ENCODE measurements around the gene RBMS1. TPM values are rescaled to one million over a fixed set of nuclear protein-coding genes. Genes with fewer than 3 reads are reported as not detected.

The RBMS1 gene
- total and polyA plus RNA-seq, 2 experiments from 2014 or later, result 55.5 to 94.8 TPM

DNA sequence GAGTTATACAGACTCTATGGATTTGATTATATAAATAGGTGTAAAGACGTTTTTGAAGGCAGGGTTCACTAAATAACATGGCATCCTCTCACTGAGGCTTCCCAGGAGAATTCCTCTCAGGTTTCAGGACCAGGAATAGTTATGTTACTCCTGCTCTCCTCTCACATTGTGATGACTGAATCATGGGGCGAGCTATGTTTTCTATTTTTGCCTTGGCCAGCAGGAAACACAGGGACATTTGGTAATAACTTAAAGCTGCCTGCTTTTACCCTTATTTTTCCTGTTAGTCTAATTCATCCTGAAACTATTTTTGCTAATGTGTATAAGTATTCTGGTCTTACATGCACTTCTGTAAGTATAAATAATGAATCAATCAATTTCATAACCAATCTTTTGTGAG is 178.3 kb downstream of the RBMS1 start (continued):
- TF ChIP-seq REST (IDR thresholded peaks at IDR 0.05; ENCODE audit: unreplicated experiment), result no peak
- TF ChIP-seq EZH2 (IDR thresholded peaks at IDR 0.05; ENCODE audit: low read depth, unreplicated experiment), result no peak
- no peak for TF ChIP-seq POLR2AphosphoS5 (IDR thresholded peaks at IDR 0.05; ENCODE audit: low read depth)
- no peak for TF ChIP-seq CREB1 (CRISPR knock-in tag; IDR thresholded peaks at IDR 0.05; ENCODE audit: low read depth)
- TF ChIP-seq, protein P1, sequence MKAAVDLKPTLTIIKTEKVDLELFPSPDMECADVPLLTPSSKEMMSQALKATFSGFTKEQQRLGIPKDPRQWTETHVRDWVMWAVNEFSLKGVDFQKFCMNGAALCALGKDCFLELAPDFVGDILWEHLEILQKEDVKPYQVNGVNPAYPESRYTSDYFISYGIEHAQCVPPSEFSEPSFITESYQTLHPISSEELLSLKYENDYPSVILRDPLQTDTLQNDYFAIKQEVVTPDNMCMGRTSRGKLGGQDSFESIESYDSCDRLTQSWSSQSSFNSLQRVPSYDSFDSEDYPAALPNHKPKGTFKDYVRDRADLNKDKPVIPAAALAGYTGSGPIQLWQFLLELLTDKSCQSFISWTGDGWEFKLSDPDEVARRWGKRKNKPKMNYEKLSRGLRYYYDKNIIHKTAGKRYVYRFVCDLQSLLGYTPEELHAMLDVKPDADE (IDR thresholded peaks at IDR 0.05), result no peak
- TF ChIP-seq, protein P2, sequence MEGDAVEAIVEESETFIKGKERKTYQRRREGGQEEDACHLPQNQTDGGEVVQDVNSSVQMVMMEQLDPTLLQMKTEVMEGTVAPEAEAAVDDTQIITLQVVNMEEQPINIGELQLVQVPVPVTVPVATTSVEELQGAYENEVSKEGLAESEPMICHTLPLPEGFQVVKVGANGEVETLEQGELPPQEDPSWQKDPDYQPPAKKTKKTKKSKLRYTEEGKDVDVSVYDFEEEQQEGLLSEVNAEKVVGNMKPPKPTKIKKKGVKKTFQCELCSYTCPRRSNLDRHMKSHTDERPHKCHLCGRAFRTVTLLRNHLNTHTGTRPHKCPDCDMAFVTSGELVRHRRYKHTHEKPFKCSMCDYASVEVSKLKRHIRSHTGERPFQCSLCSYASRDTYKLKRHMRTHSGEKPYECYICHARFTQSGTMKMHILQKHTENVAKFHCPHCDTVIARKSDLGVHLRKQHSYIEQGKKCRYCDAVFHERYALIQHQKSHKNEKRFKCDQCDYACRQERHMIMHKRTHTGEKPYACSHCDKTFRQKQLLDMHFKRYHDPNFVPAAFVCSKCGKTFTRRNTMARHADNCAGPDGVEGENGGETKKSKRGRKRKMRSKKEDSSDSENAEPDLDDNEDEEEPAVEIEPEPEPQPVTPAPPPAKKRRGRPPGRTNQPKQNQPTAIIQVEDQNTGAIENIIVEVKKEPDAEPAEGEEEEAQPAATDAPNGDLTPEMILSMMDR (conservative IDR thresholded peaks at IDR 0.05; ENCODE audit: low read depth in 2 of 2), result no peak

- Histone ChIP-seq H4K20me1 (replicated peaks; ENCODE audit: insufficient read depth) (peaks cover 10% of the 10 kb centered on the region), H3K9me2 (ENCODE audit: insufficient read depth) (no peaks in the 10 kb centered on the region), H3K4me2 (no peak overlapping the region), H3K4me3 (no peak overlapping the region), H3K27ac (ENCODE audit: low read depth) (no peak overlapping the region), H3K36me3 (ENCODE audit: insufficient read depth) (peaks cover 6% of the 10 kb centered on the region; the same call in 1 of the 2 replicates), H3K27me3 (ENCODE audit: insufficient read depth) (no peaks in the 10 kb centered on the region), H3K4me1 (ENCODE audit: insufficient read depth) (peaks cover 30% of the 10 kb centered on the region), H3K79me2 (replicated peaks; ENCODE audit: insufficient read depth) (no peaks in the 10 kb centered on the region; the same call in 1 of the 2 replicates), H2AFZ (no peak overlapping the region), H3F3A (replicated peaks; ENCODE audit: low read depth) (no peaks in the 10 kb centered on the region)
- Mint-ChIP-seq H3K27ac (no peak overlapping the region), H3K36me3 (ENCODE audit: low read depth) (no peaks in the 10 kb centered on the region; the same call in 2 of the 3 replicates), H3K9me3 (no peaks in the 10 kb centered on the region), H3K4me3 (no peak overlapping the region), H3K4me1 (peaks cover 30% of the 10 kb centered on the region), H3K27me3 (ENCODE audit: insufficient read depth, low read depth, poor library complexity) (peaks cover 3% of the 10 kb centered on the region)
- ATAC-seq (no peak), DNase-seq (ENCODE audit: low spot score) (no peak)
- no peak for TF ChIP-seq EZH2 (IDR thresholded peaks at IDR 0.05; ENCODE audit: low read depth, unreplicated experiment)
- TF ChIP-seq EZH2phosphoT487 (IDR thresholded peaks at IDR 0.05; ENCODE audit: unreplicated experiment), result no peak
- TF ChIP-seq, protein P1 (IDR thresholded peaks at IDR 0.05), result no peak
- no peak for TF ChIP-seq ZNF114 (CRISPR knock-in tag; IDR thresholded peaks at IDR 0.05)
- TF ChIP-seq, protein P2 (conservative IDR thresholded peaks at IDR 0.05; ENCODE audit: low read depth in 2 of 2), result no peak
- no peak for TF ChIP-seq POLR2AphosphoS5 (IDR thresholded peaks at IDR 0.05; ENCODE audit: low read depth)
- TF ChIP-seq REST (IDR thresholded peaks at IDR 0.05; ENCODE audit: unreplicated experiment), result no peak
- TF ChIP-seq ZNF331 (CRISPR knock-in tag; IDR thresholded peaks at IDR 0.05; ENCODE audit: low read depth), result no peak
- no peak for TF ChIP-seq CREB1 (CRISPR knock-in tag; IDR thresholded peaks at IDR 0.05; ENCODE audit: low read depth)
- no peak for TF ChIP-seq JUNB (IDR thresholded peaks at IDR 0.05; ENCODE audit: unreplicated experiment)
- TF ChIP-seq NANOG (IDR thresholded peaks at IDR 0.05; ENCODE audit: borderline replicate concordance), result no peak
Measured at GRCh38 chr2:160310118-160310828, 183.3 kb downstream of the RBMS1 start.

Data from GM23338 (cell line).